ENCODE measurements around the gene FHL1. TPM values are rescaled to one million over a fixed set of nuclear protein-coding genes. Genes with fewer than 3 reads are reported as not detected.

The FHL1 gene
- total RNA-seq, 4 donors from 2014 or later: 361 to 3,943 (median 1,771) TPM

DNA sequence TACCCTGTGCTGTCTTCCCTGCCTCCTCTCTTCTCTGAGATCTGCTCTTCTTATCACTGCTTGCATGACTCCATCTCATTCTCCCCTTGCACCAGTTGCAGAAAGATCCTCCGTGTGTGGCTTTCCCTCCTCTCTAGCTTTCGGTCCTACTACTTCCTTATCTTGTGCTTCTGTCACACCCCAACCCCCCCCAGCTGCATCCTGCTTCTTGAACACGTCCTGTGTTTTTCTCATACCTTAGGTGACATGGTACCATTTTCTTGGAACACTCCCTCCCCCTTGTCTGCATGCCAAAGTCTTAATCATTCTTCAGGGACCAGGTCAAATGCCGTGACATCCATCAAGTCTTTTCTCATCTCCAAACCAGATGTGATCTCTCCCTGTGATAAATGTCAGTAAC lies 46.4 kb downstream of the FHL1 start:
- no peak for ATAC-seq (ENCODE audit: low FRiP score)
- TF ChIP-seq, protein P1, sequence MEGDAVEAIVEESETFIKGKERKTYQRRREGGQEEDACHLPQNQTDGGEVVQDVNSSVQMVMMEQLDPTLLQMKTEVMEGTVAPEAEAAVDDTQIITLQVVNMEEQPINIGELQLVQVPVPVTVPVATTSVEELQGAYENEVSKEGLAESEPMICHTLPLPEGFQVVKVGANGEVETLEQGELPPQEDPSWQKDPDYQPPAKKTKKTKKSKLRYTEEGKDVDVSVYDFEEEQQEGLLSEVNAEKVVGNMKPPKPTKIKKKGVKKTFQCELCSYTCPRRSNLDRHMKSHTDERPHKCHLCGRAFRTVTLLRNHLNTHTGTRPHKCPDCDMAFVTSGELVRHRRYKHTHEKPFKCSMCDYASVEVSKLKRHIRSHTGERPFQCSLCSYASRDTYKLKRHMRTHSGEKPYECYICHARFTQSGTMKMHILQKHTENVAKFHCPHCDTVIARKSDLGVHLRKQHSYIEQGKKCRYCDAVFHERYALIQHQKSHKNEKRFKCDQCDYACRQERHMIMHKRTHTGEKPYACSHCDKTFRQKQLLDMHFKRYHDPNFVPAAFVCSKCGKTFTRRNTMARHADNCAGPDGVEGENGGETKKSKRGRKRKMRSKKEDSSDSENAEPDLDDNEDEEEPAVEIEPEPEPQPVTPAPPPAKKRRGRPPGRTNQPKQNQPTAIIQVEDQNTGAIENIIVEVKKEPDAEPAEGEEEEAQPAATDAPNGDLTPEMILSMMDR (IDR thresholded peaks at IDR 0.05): no peak
- no peak for DNase-seq (ENCODE audit: low spot score)

DNA sequence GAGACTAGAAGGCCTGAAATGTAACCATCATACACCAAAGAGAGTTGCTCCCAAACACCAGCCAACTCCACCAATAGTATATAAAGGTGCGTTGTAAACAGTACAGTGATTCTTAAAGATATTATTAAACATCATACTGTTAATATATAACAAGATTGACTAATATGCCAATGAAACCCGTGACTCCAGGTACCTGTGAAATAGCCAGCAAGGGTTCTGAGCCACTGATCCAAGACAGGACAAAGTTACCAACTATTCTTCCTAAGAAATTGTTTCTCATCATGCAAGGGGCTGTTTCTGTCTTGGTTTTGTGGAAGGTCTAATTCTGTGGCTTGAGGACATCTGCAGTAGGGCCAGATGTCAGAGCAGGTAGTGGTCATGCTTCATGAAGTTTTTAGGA lies 47.2 kb downstream of the FHL1 start:
- ATAC-seq (ENCODE audit: low FRiP score) (no peak), DNase-seq (ENCODE audit: low spot score) (no peak)
- TF ChIP-seq, protein P1 (IDR thresholded peaks at IDR 0.05): no peak

DNA sequence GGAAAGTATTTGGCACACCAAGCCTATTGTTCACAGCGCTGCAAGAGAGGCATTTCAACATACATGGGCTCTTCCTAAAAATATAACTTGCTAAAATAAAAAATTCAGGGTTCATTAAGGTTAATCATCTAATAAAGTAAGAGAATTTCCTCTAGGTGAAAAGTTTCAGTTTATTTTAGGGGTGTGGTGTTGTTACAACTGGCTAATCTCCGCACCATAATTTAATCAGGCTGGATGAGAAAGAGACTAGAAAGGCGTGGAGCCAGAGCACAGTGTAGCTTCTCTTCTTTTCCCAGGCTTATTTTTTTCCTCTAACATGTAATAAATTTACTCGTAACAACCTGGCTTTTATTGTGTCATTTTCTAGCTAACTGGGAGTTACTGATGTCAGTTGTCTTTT lies 47.9 kb downstream of the FHL1 start:
- no peak for ATAC-seq (ENCODE audit: low FRiP score)
- TF ChIP-seq, protein P1 (IDR thresholded peaks at IDR 0.05): no peak
- DNase-seq (ENCODE audit: low spot score): no peak

DNA sequence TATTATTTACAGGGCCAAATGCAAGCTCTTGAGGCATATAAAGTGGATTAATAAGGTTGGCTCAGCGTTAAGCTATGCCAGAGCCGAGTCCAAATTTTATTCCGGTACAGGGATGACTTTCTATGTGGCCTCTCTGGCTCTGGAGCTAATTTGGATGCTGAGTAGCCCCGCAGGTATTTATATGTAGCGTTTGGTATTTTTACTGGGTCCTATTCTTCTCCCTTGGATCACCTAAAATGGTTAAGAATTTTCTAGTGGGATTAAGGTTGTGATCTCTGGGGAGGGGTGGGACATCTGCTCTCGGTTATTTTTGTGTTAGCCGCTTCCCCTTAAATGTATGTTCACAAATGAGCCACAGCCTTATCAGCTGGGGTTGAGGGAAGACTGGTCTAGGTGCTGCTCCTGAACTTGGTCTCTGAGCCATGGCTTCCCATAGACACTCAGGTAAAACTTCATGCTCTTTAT lies 49.4 kb downstream of the FHL1 start:
- ATAC-seq (ENCODE audit: low FRiP score) (no peak), DNase-seq (ENCODE audit: low spot score) (no peak)
- TF ChIP-seq, protein P1 (IDR thresholded peaks at IDR 0.05): no peak

DNA sequence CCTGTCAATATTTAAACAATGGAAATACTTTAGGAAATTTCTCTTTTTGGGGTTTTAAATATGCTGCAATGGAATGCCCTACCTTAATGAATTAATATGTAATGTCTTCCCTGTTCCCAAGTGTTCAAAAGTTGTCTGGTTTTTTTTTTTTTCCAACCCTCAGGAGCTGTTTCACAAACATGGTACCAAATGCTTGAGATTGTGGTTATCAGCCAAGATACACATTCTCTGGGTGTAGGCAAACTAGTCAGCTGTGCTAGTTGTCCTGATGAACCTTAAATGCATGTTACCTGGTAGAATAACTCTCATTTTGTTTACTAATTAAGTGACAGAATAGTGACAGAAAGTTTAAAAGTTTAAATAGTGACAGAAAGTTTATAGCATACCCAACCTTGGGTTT lies 50.7 kb downstream of the FHL1 start:
- ATAC-seq (ENCODE audit: low FRiP score) (no peak), DNase-seq (ENCODE audit: low spot score) (no peak)
- TF ChIP-seq, protein P1 (IDR thresholded peaks at IDR 0.05): no peak

DNA sequence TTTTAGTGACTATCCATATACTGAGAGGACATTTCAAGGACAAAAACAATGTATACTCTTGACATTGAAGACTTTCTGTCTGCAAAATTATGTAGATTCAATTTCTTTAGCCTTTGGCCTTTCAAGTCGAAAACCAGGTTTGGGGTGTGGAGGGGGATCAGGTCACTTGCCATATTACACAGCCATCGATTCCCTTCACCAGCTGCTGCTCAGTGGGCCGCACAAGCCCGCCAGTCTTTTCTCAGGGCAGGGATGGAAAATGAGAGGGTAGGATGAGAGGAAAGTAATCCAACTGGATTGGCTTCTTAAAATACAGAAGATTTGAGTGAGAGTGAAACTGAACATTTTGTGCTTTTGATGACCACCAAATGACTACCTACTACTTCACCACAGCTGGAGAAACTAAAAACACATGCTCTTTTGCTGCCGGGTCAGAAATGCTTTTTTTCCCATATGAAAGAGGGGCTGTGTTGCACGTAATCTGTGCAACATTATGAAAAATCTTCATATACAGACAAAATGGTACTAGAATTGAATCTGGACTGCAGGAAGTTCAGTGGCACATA lies 51.4 kb downstream of the FHL1 start:
- DNase-seq (ENCODE audit: low spot score) (no peak), ATAC-seq (ENCODE audit: low FRiP score) (no peak)
- TF ChIP-seq, protein P1 (IDR thresholded peaks at IDR 0.05): no peak

DNA sequence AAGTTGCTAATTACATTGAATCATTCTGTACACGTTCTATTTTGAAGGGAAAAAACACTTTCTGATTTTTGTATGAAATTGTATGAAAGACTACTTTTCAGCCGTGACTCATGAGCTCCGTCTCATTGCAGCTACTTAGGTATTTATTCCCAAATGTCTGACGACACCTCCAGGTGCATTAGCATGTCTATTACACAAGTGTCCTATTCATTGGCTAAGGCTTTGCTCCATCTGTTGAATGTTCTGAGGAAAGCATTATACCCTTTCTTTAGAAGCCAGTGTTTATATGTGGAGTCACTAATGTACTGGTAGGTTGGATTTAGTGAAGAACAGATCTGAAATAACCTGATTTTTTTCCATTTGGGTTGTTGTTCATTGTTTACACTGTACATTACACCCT lies 52.0 kb downstream of the FHL1 start:
- DNase-seq (ENCODE audit: low spot score) (no peak), ATAC-seq (ENCODE audit: low FRiP score) (no peak)
- TF ChIP-seq, protein P1 (IDR thresholded peaks at IDR 0.05): no peak
